ENCODE data around the gene IDH3G. TPM values are rescaled to one million over a fixed set of nuclear protein-coding genes. Genes with fewer than 3 reads are reported as not detected.

The IDH3G gene
- total and polyA plus RNA-seq, 2 of the 8 experiments (the other 6 are each of a cell fraction or from before 2014, with no cell fraction given) = 39.4 to 66.7 TPM

DNA sequence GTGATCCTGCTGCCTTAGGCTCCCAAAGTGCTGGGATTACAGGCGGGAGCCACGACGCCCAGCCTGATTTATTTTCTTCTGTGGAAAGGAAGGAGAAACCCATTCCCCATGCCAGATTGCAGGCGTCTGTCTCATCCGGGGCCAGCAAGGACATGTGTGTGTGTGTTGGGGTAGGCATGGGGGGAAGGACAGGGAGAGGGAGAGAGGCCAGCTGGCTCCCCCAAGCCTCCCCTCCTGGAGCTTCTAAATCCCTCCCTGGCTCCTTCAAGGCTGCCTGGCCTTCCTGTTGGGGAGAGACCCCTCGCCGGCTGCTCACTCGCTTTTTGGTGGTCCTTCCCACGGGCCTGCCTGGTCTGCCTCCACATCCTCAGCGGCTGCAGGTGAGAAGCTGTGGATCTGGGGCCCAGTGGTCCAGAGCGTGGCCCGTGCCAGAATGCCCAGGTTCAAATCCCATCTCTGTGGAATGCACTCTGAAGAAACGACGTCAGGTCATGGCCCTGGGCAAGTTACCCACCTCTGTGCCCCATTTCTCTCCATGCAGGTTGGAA, 31.5 kb downstream of the IDH3G start (continued):
- TF ChIP-seq, protein P1, sequence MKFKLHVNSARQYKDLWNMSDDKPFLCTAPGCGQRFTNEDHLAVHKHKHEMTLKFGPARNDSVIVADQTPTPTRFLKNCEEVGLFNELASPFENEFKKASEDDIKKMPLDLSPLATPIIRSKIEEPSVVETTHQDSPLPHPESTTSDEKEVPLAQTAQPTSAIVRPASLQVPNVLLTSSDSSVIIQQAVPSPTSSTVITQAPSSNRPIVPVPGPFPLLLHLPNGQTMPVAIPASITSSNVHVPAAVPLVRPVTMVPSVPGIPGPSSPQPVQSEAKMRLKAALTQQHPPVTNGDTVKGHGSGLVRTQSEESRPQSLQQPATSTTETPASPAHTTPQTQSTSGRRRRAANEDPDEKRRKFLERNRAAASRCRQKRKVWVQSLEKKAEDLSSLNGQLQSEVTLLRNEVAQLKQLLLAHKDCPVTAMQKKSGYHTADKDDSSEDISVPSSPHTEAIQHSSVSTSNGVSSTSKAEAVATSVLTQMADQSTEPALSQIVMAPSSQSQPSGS (IDR thresholded peaks at IDR 0.05; ENCODE audit: low read length) = no peak
- TF ChIP-seq KDM5A (IDR thresholded peaks at IDR 0.05; ENCODE audit: low read length) (no peak), RAD21 (IDR thresholded peaks at IDR 0.05 in 1 of 2, conservative IDR thresholded peaks at IDR 0.05 in 1 of 2; ENCODE audit: low read depth in 2 of 2, low read length in 2 of 2) (no peak), NANOG (IDR thresholded peaks at IDR 0.05; ENCODE audit: insufficient read depth, low read depth, low read length, poor library complexity, severe bottlenecking) (no peak), RNF2 (IDR thresholded peaks at IDR 0.05; ENCODE audit: borderline replicate concordance, low read depth, low read length, missing control alignments, poor library complexity, severe bottlenecking) (no peak), SRF (IDR thresholded peaks at IDR 0.05; ENCODE audit: low read depth, low read length) (no peak)

Data from H1 (cell line).